GM19324 (cell line): Measurements from ENCODE around the gene NCAM1.
"Not testable (repeated sequence)": the region's sequence is repeated elsewhere in the genome, so short reads cannot be mapped to it uniquely, and the experiment has no call there.

Experiments used
- ATAC-seq: cut with Tn5 transposase; IDR thresholded peaks from one replicate; pipeline ENCODE4 v1.9.1; 2021; ENCODE audit warnings: mild to moderate bottlenecking, moderate library complexity; ENCODE audit not compliant: unreplicated experiment, low FRiP score

The NCAM1 gene

GRCh38 chr11:113287801-113288200, 326.6 kb downstream of the NCAM1 start:
- ATAC-seq, result no peak

DNA sequence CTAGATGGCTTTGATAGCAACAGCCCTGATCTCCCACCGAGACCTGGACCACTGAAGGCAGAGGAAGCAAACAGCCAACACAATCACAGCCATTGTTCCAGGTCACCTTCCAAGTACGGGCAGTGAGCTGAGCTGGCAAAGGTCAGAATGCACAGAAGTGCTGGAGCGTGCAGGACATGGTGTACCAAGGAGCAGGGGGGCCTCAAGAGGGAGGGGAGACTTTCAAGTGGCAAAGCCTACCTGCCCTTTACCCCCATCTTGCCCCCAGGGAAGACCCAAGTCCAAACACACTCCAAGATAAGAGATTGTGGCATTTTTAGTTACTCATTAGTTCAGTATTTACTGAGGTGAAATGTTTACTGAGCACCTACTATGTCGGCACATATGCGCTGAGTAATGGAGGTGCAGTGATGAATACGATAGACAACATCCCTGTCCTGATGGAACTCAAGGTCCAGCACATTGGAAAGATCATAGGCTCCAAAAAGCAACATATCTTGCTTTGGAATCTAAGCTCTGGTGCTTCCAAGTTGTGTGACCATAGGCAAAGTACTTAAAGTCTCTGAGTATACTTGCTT, 327.2 kb downstream of the NCAM1 start:
- no peak for ATAC-seq

DNA sequence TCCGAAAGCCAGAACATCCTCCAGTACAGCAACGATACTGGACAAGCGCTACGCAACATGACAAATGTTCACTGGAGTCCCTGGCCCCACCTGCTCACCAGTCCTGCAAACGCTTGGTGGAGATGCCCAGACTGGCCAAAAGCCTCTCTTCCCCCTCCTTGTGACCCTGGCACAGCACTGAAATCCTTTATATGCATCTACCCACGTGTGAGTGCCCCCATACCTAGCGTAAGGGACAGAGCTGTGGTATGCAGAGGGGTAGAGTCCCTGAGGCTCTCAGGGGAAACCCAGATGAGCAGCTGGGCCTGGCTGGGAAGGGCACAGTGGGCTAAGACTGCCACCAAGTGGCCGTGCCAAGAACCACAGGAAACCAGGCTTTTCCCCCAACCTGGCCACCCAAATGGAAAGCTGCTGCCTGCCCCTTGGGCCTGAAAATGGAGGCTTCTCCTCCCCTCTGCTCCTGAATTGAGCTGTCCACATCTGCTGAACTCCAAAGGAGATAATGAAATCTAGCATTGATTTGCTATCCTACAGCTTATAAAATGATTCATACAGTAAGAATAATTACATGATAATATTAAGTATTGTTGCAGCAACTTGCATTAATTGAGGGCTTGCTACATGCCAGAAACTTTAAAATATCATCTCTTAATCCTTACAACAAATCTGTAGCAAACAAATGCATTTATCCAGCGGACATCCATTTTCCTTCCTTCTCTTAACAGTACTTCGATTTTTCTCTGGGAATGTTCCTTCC, 328.4 kb downstream of the NCAM1 start:
- ATAC-seq, result peak; percentile 64

DNA sequence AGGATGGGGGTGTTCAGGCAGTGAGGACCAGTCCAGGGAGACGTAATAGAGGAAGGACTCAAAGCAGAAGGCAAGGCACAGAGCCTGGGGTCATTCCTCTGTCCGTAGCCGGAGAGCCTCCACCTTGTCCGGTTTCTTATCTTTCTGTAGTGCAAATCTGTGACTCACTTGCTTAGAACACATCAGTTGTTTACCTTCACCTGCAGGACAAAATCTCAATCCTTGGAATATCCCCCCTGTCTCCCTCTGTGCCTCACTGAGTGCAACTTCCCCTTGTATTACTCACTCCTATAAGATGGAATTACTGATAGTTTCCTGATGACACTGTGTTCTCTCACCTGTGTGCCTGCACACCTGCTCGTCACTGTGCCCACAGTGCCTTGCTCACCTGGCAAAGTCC, 332.7 kb downstream of the NCAM1 start:
- no peak for ATAC-seq

- no peak for ATAC-seq
Observed at GRCh38 chr11:113295993-113296392, 334.8 kb downstream of the NCAM1 start.

DNA sequence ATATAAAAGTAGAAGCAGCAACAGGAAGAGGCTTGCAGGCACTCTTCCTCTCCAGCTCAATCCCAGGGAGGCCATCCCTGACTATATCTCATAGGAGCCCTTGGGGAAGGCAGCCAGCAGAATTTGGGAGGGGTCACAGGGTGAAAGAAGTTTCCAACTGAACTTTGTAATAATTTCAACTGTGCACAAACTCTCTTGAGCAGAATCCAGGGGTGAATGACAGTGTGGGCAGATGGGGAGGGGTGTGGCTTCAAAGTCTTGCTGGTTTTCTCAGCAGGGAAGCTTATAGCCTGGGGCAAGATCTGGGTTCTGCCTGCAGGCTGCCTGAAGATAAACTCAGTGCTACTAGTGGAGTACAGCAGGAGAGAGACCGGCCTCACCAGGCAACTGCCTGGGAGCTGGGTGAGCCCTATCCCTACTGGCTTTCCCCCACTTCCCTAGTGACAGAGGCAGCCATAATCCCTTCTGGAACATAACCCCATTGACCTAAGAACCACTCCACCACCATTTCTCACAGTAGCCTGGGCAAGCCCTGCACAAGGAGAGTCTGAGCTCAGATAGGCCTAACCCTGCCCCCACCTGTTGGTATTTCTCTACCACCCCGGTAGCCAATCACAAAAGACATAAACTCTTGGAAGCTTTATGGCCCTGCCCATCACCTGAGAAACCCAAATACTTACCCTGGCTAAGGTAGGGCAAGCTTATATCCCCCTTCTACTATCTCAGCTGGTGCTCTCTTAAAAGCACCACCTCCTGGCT, 335.4 kb downstream of the NCAM1 start:
- ATAC-seq, result no peak

DNA sequence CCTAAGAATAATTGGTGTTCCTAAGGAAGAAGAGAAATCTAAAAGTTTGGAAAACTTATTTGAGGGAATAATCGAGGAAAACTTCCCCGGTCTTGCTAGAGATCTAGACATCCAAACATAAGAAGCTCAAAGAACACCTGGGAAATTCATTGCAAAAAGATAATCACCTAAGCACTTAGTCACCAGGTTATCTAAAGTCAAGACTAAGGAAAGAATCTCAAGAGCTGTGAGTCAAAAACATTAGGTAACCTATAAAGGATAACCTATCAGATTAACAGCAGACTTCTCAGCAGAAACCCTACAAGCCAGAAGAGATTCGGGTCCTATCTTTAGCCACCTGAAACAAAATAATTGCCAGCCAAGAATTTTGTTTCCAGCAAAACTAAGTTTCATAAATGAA, 337.3 kb downstream of the NCAM1 start:
- not testable (repeated sequence) for ATAC-seq

DNA sequence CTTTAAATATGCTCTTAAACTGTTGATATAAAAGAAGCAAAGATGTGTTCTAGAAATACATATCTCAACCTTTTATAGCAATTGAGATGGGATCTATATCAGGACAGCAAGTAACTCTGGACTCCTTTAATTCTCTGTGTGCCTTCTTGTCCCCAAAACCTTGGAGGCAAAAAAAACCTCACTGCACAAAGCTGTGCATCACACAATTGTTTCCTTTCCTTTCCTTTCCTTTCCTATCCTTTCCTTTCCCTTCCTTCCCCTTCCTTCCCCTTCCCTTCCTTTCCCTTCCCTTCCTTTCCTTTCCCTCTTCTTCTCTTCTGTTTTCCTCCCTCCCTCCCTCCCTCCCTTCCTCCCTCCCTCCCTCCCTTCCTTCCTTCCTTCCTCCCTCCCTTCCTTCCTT, 343.7 kb downstream of the NCAM1 start:
- no peak for ATAC-seq

- ATAC-seq, result peak; percentile 72
Observed at GRCh38 chr11:113305440-113306336, 344.5 kb downstream of the NCAM1 start.

DNA sequence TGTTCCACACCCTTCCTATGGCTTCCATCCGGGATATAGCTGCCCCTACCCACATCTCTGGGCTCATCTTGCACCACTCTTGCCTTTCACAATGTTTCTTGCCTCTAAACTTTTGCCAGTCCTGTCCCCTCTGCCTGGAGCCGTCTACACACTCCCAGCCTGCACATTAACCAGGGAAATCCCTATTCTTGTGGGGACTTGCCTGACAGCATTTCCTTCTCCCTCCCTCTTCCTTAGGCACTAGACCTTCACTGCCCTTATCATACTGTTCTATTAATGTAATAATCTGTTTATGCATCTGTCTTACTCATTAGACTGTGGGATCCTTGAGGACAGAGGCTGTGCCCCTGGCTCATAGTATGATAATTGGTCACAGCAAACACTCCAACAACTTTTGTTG, 347.4 kb downstream of the NCAM1 start:
- no peak for ATAC-seq

DNA sequence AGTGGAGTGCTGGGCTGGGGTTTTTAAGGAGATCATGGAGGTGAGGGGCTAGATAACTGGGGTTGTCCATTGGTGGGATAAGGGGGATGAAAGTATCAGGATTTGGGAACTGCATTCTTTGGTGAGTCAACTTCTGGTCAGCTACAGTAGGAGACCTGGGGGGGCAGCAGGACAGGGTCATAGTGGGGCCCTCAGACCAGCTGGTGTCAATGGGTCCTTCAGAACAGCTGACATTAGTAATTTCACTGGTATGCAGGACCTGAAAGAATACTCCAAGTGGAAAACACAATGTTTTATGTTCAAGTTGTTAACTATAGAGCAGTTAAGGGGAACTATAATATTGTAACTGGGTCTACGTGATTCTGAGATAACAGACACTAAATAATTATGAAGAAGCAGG, 350.3 kb downstream of the NCAM1 start:
- no peak for ATAC-seq

- no peak for ATAC-seq
Observed at GRCh38 chr11:113313601-113314000, 352.4 kb downstream of the NCAM1 start.

- no peak for ATAC-seq
Observed at GRCh38 chr11:113314065-113314388, 352.8 kb downstream of the NCAM1 start.

- ATAC-seq, result peak; percentile 98
Observed at GRCh38 chr11:113314389-113315301, 353.4 kb downstream of the NCAM1 start, which contains the start of gene TTC12. TTC12 (plus strand) TSS chr11:113314583; CDS start chr11:113316258, 1,675 bp downstream.

GRCh38 chr11:113315811-113316210, 354.6 kb downstream of the NCAM1 start:
- no peak for ATAC-seq

DNA sequence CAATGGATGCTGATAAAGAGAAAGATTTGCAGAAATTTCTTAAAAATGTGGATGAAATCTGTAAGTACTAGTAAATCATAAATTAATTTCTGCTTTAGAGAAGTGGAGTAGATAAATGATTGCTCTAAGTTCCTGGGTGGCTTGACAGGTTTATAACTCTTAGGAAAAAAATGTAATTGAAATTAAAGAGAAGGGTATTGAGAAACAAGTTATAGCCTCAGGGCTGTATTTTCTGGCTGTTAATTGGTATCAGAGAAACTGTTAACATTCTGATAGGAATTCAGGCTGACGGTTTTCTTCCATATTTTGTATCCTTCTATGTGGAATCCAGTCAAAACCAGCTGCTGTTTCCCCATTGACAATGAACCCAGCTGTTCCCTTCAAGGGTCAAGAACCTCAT, 355.0 kb downstream of the NCAM1 start:
- ATAC-seq, result no peak

GRCh38 chr11:113317339-113317738, 356.1 kb downstream of the NCAM1 start:
- ATAC-seq, result no peak

DNA sequence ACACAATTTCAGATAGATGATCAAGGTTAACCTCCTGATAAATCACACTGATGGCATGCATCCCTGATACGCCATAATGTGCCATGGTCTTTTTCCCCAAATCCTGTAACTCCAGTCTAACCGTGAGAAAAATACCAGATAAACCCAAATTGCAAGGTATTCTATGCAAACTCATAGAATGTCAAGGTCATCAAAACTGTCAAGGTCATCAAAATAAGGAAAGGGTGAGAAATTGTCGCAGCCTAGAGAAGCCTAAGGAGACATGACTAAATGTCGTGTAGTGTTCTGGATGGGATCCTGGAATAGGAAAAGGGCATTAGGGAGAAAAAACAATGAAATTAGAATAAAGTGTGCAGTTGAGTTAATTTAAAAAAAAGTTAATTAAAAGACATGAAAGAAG, 357.9 kb downstream of the NCAM1 start:
- no peak for ATAC-seq

DNA sequence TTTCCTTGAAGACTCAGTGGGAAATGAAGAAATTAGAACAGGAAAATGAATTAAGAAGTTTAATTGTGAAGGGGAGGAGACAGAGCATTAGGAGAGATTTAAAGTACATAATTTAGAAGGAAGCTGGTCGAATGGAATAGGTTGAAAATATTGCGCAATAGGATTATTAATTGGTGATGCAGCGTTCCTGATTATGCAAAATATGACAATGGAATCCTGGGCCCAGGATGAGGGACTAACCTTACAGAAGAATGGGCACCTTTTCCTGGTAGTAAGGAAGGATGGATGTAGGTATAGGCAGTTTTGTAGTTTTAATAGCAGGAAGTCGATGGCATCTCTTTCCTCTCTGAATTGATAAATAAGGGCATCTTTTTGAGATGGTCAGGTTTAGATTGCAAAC, 360.9 kb downstream of the NCAM1 start:
- no peak for ATAC-seq

DNA sequence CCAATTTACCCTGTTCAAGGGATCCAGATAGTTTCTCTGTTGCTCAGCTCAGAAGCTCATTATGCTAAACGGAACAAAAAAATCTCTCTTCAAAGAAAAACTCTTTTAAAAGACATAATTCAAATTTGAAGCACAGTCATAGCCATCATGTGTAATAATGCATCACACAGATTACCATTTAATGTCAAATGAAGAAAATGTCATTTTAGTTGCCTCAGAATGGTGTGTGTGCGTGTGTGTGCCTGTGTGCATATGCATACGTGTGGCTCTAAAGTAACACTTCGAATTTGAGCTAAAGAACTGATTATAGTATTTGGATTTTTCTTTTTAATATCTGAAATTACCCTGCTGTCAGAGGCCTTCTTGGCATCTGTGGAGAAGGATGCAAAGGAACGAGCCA, 363.0 kb downstream of the NCAM1 start:
- ATAC-seq, result no peak
